Right lobe of liver (tissue), 6 donors: ENCODE data around the gene PGC. TPM values are rescaled to one million over a fixed set of nuclear protein-coding genes. Genes with fewer than 3 reads are reported as not detected.

Experiments
- ATAC-seq, 4 donors: fragments of 200-7000 bp; cut with Tn5 transposase; one replicate each; pipeline ENCODE4 v1.9.1; 2020; ENCODE audit warnings: mild to moderate bottlenecking in 4 of 4, moderate library complexity in 4 of 4
- DNase-seq, 3 donors: peaks; one replicate each; pipeline ENCODE4 v3.0.0-alpha.2; 2020
- H3K27ac ChIP-seq, 3 donors: fragments of 200-600 bp; one replicate each; pipeline ENCODE4 v1.8.0; 2022
- H3K27me3 ChIP-seq, 2 donors: fragments of 200-600 bp; one replicate each; pipeline ENCODE4 v1.8.0; 2022
- H3K36me3 ChIP-seq, 4 donors: fragments of 200-600 bp; sonication (generic) in 1 of 4; one replicate each; pipeline versions ENCODE4 v1.5.1 to v1.8.0; 2017 to 2022; ENCODE audit warnings: control low read depth in 1 of 4
- H3K4me1 ChIP-seq, 4 donors: fragments of 200-600 bp; sonication (generic) in 1 of 4; one replicate each; pipeline versions ENCODE4 v1.5.1 to v1.8.0; 2017 to 2022; ENCODE audit warnings: control low read depth in 1 of 4
- H3K4me3 ChIP-seq, 3 donors: fragments of 200-600 bp; one replicate each; pipeline ENCODE4 v1.8.0; 2022
- H3K9me3 ChIP-seq, 4 donors: fragments of 200-600 bp; sonication (generic) in 1 of 4; one replicate each; pipeline versions ENCODE4 v1.5.1 to v1.8.0; 2017 to 2022; ENCODE audit warnings: control low read depth in 1 of 4
- POLR2A ChIP-seq: fragments of 450-650 bp; IDR thresholded peaks from one replicate; pipeline ENCODE4 v1.6.1; 2017; ENCODE audit warnings: antibody characterized with exemption, mild to moderate bottlenecking
- WGBS: methylation state at CpG from one replicate; pipeline ENCODE4 v1.1.6; 2018; ENCODE audit warnings: low coverage, low lambda C conversion rate; ENCODE audit not compliant: insufficient coverage; ENCODE audit errors: missing lambda C conversion rate; 5-methylcytosine and 5-hydroxymethylcytosine counted together
- intact Hi-C, 2 donors: fragments of 100-400 bp; cut with DNase I; formaldehyde crosslinking; loops; one replicate each; pipeline versions ENCODE4 v1.11.2 to v1.14.1; 2022
- total RNA-seq, 6 experiments: library from RNA; depleted of rRNA in 2 of 6; stranded (reverse); fragments of >200 nt in 2 of 6; fragmentation: NEBNext Ultra II Directional in 3 of 6; extraction: Animal tissue kit (Norgen Biotek cat#: 25700) in 3 of 6; gene quantifications; one replicate each; pipeline versions ENCODE4 v1.1.0 to v1.2.4, GENCODE V29; 2016 to 2023
- TF ChIP-seq, protein P1 (sequence below), 4 donors: fragments of 200-600 bp in 3 of 4; fragments of 450-650 bp in 1 of 4; IDR thresholded peaks; one replicate each; pipeline versions ENCODE4 v1.5.1 to v1.8.0; 2016 to 2022; ENCODE audit warnings: antibody characterized with exemption in 4 of 4, mild to moderate bottlenecking in 2 of 4
- donor health status: DM: no; HTN: yes; CAD: no.
- donor health status: DM: no; HTN: no; CAD: no.
- donor health status: DM: no; HTN: no; CAD: no.
- donor health status: DM: no; HTN: yes; CAD: no.
- donor health status: DM: no; HTN: yes; CAD: no.

The PGC gene
- total RNA-seq, 6 experiments from 2014 or later = 0.31 TPM; not detected in 5

DNA sequence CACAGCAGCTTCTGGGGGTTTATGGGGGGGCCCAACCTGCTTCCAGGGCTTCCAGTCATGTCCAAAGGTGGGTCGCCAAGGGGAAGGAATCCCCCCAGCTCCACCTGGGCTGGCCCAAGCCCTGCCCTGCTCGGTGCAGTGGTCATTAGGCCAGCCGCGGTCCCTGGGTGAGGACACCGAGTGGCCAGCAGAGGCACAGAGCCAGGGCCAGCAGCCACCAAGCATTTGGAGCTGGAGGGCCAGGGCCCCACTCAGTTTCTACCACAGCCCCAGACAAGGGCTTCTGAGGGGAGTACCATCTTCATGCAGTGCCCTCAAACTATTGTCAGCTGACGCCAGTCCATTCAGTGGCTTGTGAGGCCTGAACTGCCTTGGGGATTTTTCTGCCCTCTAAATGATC lies 51.4 kb downstream of the PGC start:
- H3K27ac ChIP-seq = no peak overlapping the region
- ATAC-seq = no peak
- no peaks in the 10 kb centered on the region for H3K4me1 ChIP-seq
- H3K27me3 ChIP-seq = no peaks in the 10 kb centered on the region
- H3K4me3 ChIP-seq = no peak overlapping the region
- DNase-seq = peak in 1 of 3 donors; percentile 46
- TF ChIP-seq, protein P1, sequence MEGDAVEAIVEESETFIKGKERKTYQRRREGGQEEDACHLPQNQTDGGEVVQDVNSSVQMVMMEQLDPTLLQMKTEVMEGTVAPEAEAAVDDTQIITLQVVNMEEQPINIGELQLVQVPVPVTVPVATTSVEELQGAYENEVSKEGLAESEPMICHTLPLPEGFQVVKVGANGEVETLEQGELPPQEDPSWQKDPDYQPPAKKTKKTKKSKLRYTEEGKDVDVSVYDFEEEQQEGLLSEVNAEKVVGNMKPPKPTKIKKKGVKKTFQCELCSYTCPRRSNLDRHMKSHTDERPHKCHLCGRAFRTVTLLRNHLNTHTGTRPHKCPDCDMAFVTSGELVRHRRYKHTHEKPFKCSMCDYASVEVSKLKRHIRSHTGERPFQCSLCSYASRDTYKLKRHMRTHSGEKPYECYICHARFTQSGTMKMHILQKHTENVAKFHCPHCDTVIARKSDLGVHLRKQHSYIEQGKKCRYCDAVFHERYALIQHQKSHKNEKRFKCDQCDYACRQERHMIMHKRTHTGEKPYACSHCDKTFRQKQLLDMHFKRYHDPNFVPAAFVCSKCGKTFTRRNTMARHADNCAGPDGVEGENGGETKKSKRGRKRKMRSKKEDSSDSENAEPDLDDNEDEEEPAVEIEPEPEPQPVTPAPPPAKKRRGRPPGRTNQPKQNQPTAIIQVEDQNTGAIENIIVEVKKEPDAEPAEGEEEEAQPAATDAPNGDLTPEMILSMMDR (IDR thresholded peaks at IDR 0.05) = no peak
- no peak for TF ChIP-seq POLR2A
- intact Hi-C loops = no loop called here
- no peaks in the 10 kb centered on the region for H3K36me3 ChIP-seq
- no peaks in the 10 kb centered on the region for H3K9me3 ChIP-seq
- whole genome bisulfite sequencing = no CpG with 5 or more reads among the region's 6 CpGs

DNA sequence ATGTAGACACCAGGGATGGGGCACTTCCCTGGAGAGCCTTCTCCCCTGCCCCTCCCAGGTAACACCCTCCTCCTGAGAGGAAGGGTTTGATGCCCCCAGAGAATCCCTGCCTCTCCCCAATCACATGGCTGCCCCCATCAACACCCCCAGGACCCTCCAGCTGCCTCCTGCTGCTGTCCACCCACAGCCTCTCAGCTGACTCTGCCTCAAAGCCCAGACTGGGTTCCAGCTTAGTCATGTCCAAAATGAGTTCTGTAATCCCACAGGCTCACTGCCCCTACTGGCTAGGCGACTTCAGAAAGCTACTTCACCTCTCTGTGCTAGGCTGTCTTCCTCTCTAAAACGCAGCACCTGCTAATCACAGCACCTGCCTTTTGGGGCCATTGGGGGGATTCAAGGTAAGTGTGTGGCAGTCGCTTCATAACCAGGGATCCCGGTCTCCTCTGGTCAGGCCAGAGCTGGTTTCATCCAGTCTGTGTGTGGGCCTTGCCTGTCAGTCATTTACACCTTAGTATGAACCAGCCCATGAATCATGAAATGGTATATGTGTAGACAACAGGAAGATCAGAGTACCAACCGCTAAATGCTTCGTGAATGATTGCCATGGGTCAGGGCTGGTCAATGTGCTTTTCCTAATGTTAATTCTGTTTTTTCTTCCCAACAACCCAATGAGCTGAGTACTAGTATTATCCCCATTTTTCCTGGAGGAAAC lies 52.2 kb downstream of the PGC start:
- Histone ChIP-seq H3K36me3 (no peaks in the 10 kb centered on the region), H3K9me3 (no peaks in the 10 kb centered on the region), H3K27ac (no peak overlapping the region), H3K4me1 (no peaks in the 10 kb centered on the region), H3K27me3 (no peaks in the 10 kb centered on the region), H3K4me3 (no peak overlapping the region)
- 83% methylated on average over 4 of the region's 6 CpGs for WGBS
- ATAC-seq (peak in 1 of 4 donors; percentile 13), DNase-seq (no peak)
- intact Hi-C loops = no loop called here
- TF ChIP-seq POLR2A = no peak
- TF ChIP-seq, protein P1 (IDR thresholded peaks at IDR 0.05) = no peak

DNA sequence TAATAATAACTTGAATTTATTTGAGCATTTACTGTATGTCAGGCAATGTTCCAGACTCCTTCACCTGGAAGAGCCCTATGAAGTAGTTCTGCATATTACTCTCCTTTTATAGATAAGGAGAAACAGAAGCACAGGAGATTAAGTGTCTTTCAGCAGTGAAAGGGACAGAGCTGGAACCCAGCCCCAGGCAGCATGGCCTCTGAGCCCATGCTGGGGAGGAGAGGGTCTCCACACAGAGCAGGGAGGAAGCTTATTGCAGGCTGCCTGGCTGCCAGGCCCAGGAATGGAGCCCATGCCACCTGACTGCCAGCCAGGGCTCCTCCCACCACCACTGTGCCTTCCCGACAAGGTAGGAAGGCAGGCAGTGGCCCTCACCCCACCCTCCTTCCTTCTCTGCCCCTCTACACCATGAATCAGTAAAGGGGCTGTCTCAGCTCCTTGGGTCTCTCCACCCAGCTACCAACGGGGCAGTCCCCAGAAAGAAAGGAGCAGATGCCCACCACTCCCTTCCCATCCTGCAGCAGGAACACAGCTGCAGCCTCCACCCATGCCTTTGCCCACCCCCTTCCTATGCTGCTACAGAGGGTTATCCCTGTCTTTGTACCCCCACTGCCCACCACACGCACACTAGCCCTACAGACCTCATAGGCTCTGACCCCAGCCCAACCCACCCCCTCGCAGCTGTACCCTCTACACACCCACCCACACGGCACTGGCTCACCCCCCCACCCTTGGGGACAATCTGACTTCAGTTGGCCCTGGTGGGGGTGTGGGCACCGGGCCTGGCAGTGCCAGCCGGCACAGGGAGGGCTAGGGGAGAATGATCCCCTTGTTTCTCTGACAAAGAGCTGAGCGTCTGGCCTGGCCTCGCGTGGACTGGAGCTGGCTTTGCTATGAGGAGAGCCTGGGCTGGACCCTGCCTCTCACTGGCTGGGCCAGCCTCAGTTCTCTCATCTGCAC lies 53.6 kb downstream of the PGC start:
- intact Hi-C loops = no loop called here
- ATAC-seq (peak in 1 of 4 donors; percentile 20), DNase-seq (no peak)
- no peak overlapping the region for H3K4me3 ChIP-seq
- no peaks in the 10 kb centered on the region for H3K4me1 ChIP-seq
- 59% methylated on average over 3 of the region's 10 CpGs for WGBS
- H3K27me3 ChIP-seq = no peaks in the 10 kb centered on the region
- H3K27ac ChIP-seq = no peak overlapping the region
- H3K36me3 ChIP-seq = no peaks in the 10 kb centered on the region
- TF ChIP-seq, protein P1 (IDR thresholded peaks at IDR 0.05) = no peak
- TF ChIP-seq POLR2A = no peak
- no peaks in the 10 kb centered on the region for H3K9me3 ChIP-seq

DNA sequence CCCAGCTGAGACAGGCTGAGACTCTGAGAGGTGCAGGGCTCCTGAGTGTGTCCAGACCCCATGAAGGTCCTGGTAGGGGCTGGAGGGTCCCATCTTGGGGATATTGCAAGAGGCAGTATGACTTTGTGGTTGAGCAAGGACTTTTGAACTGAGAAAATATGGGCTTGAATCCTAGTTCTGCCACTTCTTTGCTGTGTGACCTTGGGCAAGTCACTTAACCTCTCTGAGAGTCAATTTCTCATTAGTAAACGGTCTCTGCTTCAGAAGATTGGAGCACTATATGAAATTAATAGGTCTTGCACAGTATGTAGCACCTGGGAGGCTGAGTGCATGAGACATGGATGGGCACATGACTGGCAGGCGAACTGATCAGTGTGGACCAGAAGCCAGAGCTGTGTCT lies 54.5 kb downstream of the PGC start:
- Histone ChIP-seq H3K36me3 (no peaks in the 10 kb centered on the region), H3K27ac (no peak overlapping the region), H3K27me3 (no peaks in the 10 kb centered on the region), H3K4me1 (no peaks in the 10 kb centered on the region), H3K9me3 (no peaks in the 10 kb centered on the region), H3K4me3 (no peak overlapping the region)
- intact Hi-C loops = no loop called here
- no peak for ATAC-seq
- DNase-seq = no peak
- TF ChIP-seq, protein P1 (IDR thresholded peaks at IDR 0.05) = no peak
- TF ChIP-seq POLR2A = no peak
- 93% methylated on average over 2 of the region's 2 CpGs for WGBS
